ENCODE measurements around the gene WDR93.
"Not testable (repeated sequence)": the region's sequence is repeated elsewhere in the genome, so short reads cannot be mapped to it uniquely, and the experiment has no call there.

The WDR93 gene

DNA sequence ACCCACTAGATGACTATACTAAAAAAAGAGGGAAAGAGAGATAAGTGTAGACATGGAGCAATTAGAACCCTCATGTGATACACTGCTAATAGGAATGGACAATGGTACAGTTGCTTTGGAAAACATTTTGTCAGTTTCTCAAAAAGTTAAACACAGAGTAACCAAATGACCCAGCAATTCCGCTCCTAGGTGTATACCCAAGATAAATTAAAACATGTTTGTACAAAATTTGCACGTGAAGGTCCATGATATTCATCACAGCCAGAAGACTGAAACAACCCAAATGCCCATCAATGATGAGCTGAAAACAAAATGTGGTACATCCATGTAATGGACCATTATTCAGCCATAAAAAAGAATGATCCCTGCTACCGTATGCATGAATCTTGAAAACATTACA, 97.3 kb downstream of the WDR93 start:
- no peak for TF ChIP-seq POLR2A (IDR thresholded peaks at IDR 0.05; ENCODE audit: low read depth, low read length)
- TF ChIP-seq POLR2AphosphoS5 (IDR thresholded peaks at IDR 0.05; ENCODE audit: low read depth, low read length), result no peak
- no peak for DNase-seq (ENCODE audit: insufficient read length)
- FAIRE-seq, result no peak

DNA sequence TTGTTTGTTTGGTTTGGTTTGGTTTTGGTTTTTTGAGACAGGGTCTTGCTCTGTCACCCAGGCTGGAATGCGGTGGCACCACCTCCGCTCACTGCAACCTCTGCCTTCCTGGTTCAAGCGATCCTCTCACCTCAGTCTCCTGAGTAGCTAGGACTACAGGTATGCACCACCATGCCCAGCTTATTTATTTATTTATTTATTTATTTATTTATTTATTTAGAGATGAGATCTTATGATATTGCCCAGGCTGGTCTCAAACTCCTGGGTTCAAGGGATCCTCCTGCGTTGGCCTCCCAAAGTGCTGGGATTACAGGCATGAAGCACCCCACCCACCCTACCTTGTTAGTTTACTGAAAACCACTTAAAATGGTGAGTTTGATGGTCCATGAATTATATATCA, 98.0 kb downstream of the WDR93 start:
- not testable (repeated sequence) for FAIRE-seq; DNase-seq (ENCODE audit: insufficient read length)

DNA sequence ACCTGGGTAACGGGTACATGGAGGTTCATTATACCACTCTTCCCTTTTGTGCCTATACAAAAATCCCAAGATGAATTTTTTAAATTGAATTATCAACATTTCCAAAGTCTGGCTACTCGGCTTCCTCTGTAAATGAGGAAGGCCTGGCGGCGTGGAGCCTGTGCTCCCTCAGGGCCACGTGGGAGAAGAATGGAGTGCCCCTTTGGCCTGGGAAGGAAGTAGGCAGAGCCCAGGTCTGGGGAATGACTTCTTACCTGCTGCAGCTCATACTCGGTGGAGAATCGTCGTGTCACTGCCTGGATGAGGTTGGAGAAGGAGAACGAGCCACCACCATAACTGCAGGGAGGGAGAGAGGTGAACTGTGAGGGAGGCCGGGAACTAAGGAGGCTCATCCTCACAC, 99.6 kb downstream of the WDR93 start:
- no peak for DNase-seq (ENCODE audit: insufficient read length)
- TF ChIP-seq TAF1 (IDR thresholded peaks at IDR 0.05; ENCODE audit: borderline replicate concordance, low read depth, low read length), result no peak
- no peak for TF ChIP-seq POLR2AphosphoS5 (IDR thresholded peaks at IDR 0.05; ENCODE audit: low read depth, low read length)
- TF ChIP-seq POLR2A (IDR thresholded peaks at IDR 0.05; ENCODE audit: low read depth, low read length), result no peak
- no peak for FAIRE-seq

DNA sequence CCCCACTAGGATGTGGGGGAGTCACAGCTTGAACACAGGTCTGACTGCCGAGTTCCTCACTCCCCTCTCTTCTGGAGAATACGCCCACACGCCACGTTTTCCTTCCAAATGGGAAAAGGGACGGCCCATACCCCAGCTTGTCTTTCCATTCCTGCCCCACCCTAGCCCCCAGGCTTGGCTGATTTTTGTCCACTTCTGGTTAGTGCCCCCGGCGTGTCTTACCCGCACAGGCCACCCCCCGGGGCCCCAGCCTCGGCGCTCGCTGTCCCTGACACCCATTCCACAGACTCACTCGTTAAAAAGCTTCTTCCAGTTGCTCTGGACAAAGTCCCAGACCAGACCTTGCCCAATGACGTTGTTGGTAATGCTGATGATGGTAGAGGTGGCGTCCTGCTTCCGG, 100.0 kb downstream of the WDR93 start:
- TF ChIP-seq POLR2AphosphoS5 (IDR thresholded peaks at IDR 0.05; ENCODE audit: low read depth, low read length) (no peak), TAF1 (IDR thresholded peaks at IDR 0.05; ENCODE audit: borderline replicate concordance, low read depth, low read length) (no peak)
- DNase-seq (ENCODE audit: insufficient read length) (no peak), FAIRE-seq (no peak)

DNA sequence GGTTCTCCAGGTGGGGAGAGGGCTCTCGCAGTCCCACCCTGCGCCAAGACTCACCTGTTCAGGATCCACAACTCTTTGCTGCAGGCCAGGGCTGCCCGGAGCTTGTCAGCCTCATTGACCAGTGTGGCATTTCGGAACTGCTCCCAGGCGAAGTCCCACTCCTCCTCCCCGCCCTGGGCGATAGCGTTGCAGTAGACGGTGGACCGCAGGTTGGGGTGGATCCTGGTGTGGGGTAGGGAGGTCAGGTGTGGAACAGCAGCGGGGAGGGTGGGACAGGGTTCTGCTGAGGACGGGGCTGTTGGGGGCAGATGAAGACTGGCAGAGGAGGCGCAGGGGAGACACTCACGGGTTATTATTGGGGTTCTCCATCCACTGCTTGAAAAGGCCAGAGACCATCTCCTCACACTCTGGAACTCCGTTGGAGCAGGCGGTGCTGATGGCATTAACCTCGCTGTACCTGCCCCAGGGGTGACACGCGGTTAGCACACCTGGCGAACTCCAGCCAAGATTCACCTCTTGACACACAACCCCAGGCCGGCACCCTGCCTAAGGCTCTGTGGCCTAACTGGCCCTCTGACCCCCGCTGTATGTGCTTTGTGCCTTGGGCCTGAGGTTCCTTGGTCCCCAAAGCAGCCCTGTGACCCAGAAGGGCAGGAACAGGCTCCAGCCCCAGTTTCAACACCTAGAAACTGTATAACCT, 101.6 kb downstream of the WDR93 start:
- TF ChIP-seq POLR2AphosphoS5 (IDR thresholded peaks at IDR 0.05; ENCODE audit: low read depth, low read length) (no peak), TAF1 (IDR thresholded peaks at IDR 0.05; ENCODE audit: borderline replicate concordance, low read depth, low read length) (no peak), POLR2A (IDR thresholded peaks at IDR 0.05; ENCODE audit: low read depth, low read length) (no peak)
- DNase-seq (ENCODE audit: insufficient read length) (no peak), FAIRE-seq (no peak)
